Activated naive CD4-positive, alpha-beta T cell treated with anti-CD3 and anti-CD28 coated beads, Interleukin-2, amount 50 U/mL, for 16 hours (primary cell): ENCODE results near the gene PRR16.
"Not testable (repeated sequence)": the region's sequence is repeated elsewhere in the genome, so short reads cannot be mapped to it uniquely, and the experiment has no call there.

Experiments used
- DNase-seq: peaks from one replicate; pipeline ENCODE4 v3.0.0-alpha.2; 2020

The PRR16 gene

GRCh38 chr5:120463991-120464626 lies at the start of gene PRR16:
TSS of gene PRR16 (plus strand) at chr5:120464300.
- DNase-seq: peak; percentile 9

- DNase-seq: no peak
These were observed 48.1 kb upstream of the PRR16 start for GRCh38 chr5:120415985-120416384.

GRCh38 chr5:120419127-120419526 lies 45.0 kb upstream of the PRR16 start:
- DNase-seq: no peak

- not testable (repeated sequence) for DNase-seq
These were observed 37.3 kb upstream of the PRR16 start for GRCh38 chr5:120426633-120427275.

- DNase-seq: no peak
These were observed 33.5 kb upstream of the PRR16 start for GRCh38 chr5:120430572-120430971.

GRCh38 chr5:120432861-120433260 lies 31.2 kb upstream of the PRR16 start:
- DNase-seq: no peak

- no peak for DNase-seq
These were observed 29.0 kb upstream of the PRR16 start for GRCh38 chr5:120435129-120435528.

- no peak for DNase-seq
These were observed 27.1 kb upstream of the PRR16 start for GRCh38 chr5:120436996-120437395.

- DNase-seq: no peak
These were observed 21.4 kb upstream of the PRR16 start for GRCh38 chr5:120442694-120443093.

- no peak for DNase-seq
These were observed 20.5 kb upstream of the PRR16 start for GRCh38 chr5:120443607-120444006.

GRCh38 chr5:120446068-120446492 lies 18.0 kb upstream of the PRR16 start:
- no peak for DNase-seq

- DNase-seq: no peak
These were observed 17.2 kb upstream of the PRR16 start for GRCh38 chr5:120446901-120447300.

GRCh38 chr5:120447706-120448239 lies 16.3 kb upstream of the PRR16 start:
- DNase-seq: no peak

GRCh38 chr5:120449501-120449900 lies 14.6 kb upstream of the PRR16 start:
- no peak for DNase-seq

- no peak for DNase-seq
These were observed 13.2 kb upstream of the PRR16 start for GRCh38 chr5:120450910-120451309.

- DNase-seq: no peak
These were observed 12.7 kb upstream of the PRR16 start for GRCh38 chr5:120451445-120451844.

- DNase-seq: no peak
These were observed 11.6 kb upstream of the PRR16 start for GRCh38 chr5:120452471-120452870.

GRCh38 chr5:120454094-120454798 lies 9.9 kb upstream of the PRR16 start:
- no peak for DNase-seq

- DNase-seq: no peak
These were observed 8.1 kb upstream of the PRR16 start for GRCh38 chr5:120456006-120456405.

GRCh38 chr5:120457839-120458507 lies 6.1 kb upstream of the PRR16 start:
- peak; percentile 36 for DNase-seq

- DNase-seq: not testable (repeated sequence)
These were observed 5.6 kb upstream of the PRR16 start for GRCh38 chr5:120458508-120458847.

- no peak for DNase-seq
These were observed 2.8 kb upstream of the PRR16 start for GRCh38 chr5:120461251-120461650.

GRCh38 chr5:120463006-120463680 lies 957 bp upstream of the PRR16 start:
- DNase-seq: no peak
